Effector memory CD4-positive, alpha-beta T cell (primary cell): ENCODE results near the gene KSR1.

ENCODE experiments used
- DNase-seq, 3 donors: peaks; one replicate each; pipeline ENCODE4 v3.0.0-alpha.2; 2020
- H3K27ac ChIP-seq: 2 replicates; pipeline ENCODE4 v1.7.0; 2013; ENCODE audit warnings: mild to moderate bottlenecking, low read length, moderate library complexity; ENCODE audit not compliant: insufficient read depth, poor library complexity, severe bottlenecking
- H3K27me3 ChIP-seq: replicated peaks from 2 replicates; pipeline ENCODE4 v1.7.0; 2013; ENCODE audit warnings: mild to moderate bottlenecking, low read length; ENCODE audit not compliant: insufficient read depth, control insufficient read depth, poor library complexity, severe bottlenecking
- H3K36me3 ChIP-seq: 2 replicates; pipeline ENCODE4 v1.7.0; 2013; ENCODE audit warnings: mild to moderate bottlenecking, low read length, moderate library complexity; ENCODE audit not compliant: control insufficient read depth, insufficient read depth
- H3K4me1 ChIP-seq: 2 replicates; pipeline ENCODE4 v1.7.0; 2013; ENCODE audit warnings: low read length, mild to moderate bottlenecking; ENCODE audit not compliant: control insufficient read depth, insufficient read depth, poor library complexity, severe bottlenecking
- H3K4me3 ChIP-seq: 2 replicates; pipeline ENCODE4 v1.7.0; 2013; ENCODE audit warnings: low read length, low read depth, mild to moderate bottlenecking; ENCODE audit not compliant: insufficient read depth, poor library complexity, severe bottlenecking
- H3K9me3 ChIP-seq: 2 replicates; pipeline ENCODE4 v1.7.0; 2013; ENCODE audit warnings: mild to moderate bottlenecking, low read length, moderate library complexity; ENCODE audit not compliant: control insufficient read depth

Gene KSR1

GRCh38 chr17:27489045-27489715 is 32.9 kb downstream of the KSR1 start:
- Histone ChIP-seq H3K27ac (no peak overlapping the region), H3K9me3 (no peaks in the 10 kb centered on the region), H3K27me3 (no peaks in the 10 kb centered on the region), H3K36me3 (no peaks in the 10 kb centered on the region), H3K4me1 (no peaks in the 10 kb centered on the region), H3K4me3 (no peak overlapping the region)
- DNase-seq, result no peak

- Histone ChIP-seq H3K27me3 (no peaks in the 10 kb centered on the region), H3K4me1 (no peaks in the 10 kb centered on the region), H3K9me3 (no peaks in the 10 kb centered on the region), H3K36me3 (no peaks in the 10 kb centered on the region), H3K4me3 (no peak overlapping the region), H3K27ac (no peak overlapping the region)
- no peak for DNase-seq
Measured at GRCh38 chr17:27490391-27490790, 34.1 kb downstream of the KSR1 start.

- no peaks in the 10 kb centered on the region for H3K9me3 ChIP-seq
- DNase-seq, result no peak
- no peaks in the 10 kb centered on the region for H3K27me3 ChIP-seq
- H3K27ac ChIP-seq, result no peak overlapping the region
- no peaks in the 10 kb centered on the region for H3K36me3 ChIP-seq
- no peaks in the 10 kb centered on the region for H3K4me1 ChIP-seq
- H3K4me3 ChIP-seq, result no peak overlapping the region
Measured at GRCh38 chr17:27491713-27492190, 35.5 kb downstream of the KSR1 start.

GRCh38 chr17:27492470-27492869 is 36.2 kb downstream of the KSR1 start:
- H3K27ac ChIP-seq, result no peak overlapping the region
- DNase-seq, result no peak
- no peaks in the 10 kb centered on the region for H3K4me1 ChIP-seq
- no peaks in the 10 kb centered on the region for H3K36me3 ChIP-seq
- no peaks in the 10 kb centered on the region for H3K9me3 ChIP-seq
- H3K4me3 ChIP-seq, result no peak overlapping the region
- no peaks in the 10 kb centered on the region for H3K27me3 ChIP-seq

- no peaks in the 10 kb centered on the region for H3K36me3 ChIP-seq
- no peak overlapping the region for H3K4me3 ChIP-seq
- no peak for DNase-seq
- H3K4me1 ChIP-seq, result no peaks in the 10 kb centered on the region
- no peaks in the 10 kb centered on the region for H3K9me3 ChIP-seq
- no peak overlapping the region for H3K27ac ChIP-seq
- no peaks in the 10 kb centered on the region for H3K27me3 ChIP-seq
Measured at GRCh38 chr17:27493088-27493487, 36.8 kb downstream of the KSR1 start.

GRCh38 chr17:27494192-27495091 is 38.2 kb downstream of the KSR1 start:
- DNase-seq, result no peak
- Histone ChIP-seq H3K4me1 (no peaks in the 10 kb centered on the region), H3K27me3 (no peaks in the 10 kb centered on the region), H3K4me3 (no peak overlapping the region), H3K9me3 (no peaks in the 10 kb centered on the region), H3K27ac (no peak overlapping the region), H3K36me3 (no peaks in the 10 kb centered on the region)

- Histone ChIP-seq H3K27me3 (no peaks in the 10 kb centered on the region), H3K4me3 (no peak overlapping the region), H3K9me3 (no peaks in the 10 kb centered on the region), H3K36me3 (no peaks in the 10 kb centered on the region), H3K27ac (no peak overlapping the region), H3K4me1 (no peaks in the 10 kb centered on the region)
- DNase-seq, result no peak
Measured at GRCh38 chr17:27495460-27495859, 39.2 kb downstream of the KSR1 start.

GRCh38 chr17:27496005-27496404 is 39.8 kb downstream of the KSR1 start:
- H3K27me3 ChIP-seq, result no peaks in the 10 kb centered on the region
- no peaks in the 10 kb centered on the region for H3K36me3 ChIP-seq
- no peaks in the 10 kb centered on the region for H3K9me3 ChIP-seq
- H3K27ac ChIP-seq, result no peak overlapping the region
- DNase-seq, result no peak
- H3K4me3 ChIP-seq, result no peak overlapping the region
- no peaks in the 10 kb centered on the region for H3K4me1 ChIP-seq

- Histone ChIP-seq H3K4me1 (no peaks in the 10 kb centered on the region), H3K9me3 (no peaks in the 10 kb centered on the region), H3K27me3 (no peaks in the 10 kb centered on the region), H3K36me3 (no peaks in the 10 kb centered on the region), H3K27ac (no peak overlapping the region), H3K4me3 (no peak overlapping the region)
- no peak for DNase-seq
Measured at GRCh38 chr17:27496437-27496943, 40.2 kb downstream of the KSR1 start.

- Histone ChIP-seq H3K36me3 (no peaks in the 10 kb centered on the region), H3K4me3 (no peak overlapping the region)
Measured at GRCh38 chr17:27496971-27497370, 40.7 kb downstream of the KSR1 start.

More at GRCh38 chr17:27496971-27497370, 40.7 kb downstream of the KSR1 start:
- H3K4me1 ChIP-seq, result no peaks in the 10 kb centered on the region
- no peaks in the 10 kb centered on the region for H3K9me3 ChIP-seq
- no peak overlapping the region for H3K27ac ChIP-seq
- DNase-seq, result no peak
- no peaks in the 10 kb centered on the region for H3K27me3 ChIP-seq
